Esophagus muscularis mucosa (tissue), 4 donors: ENCODE data around the gene RSPO3. TPM values are rescaled to one million over a fixed set of nuclear protein-coding genes. Genes with fewer than 3 reads are reported as not detected.
"Not testable (repeated sequence)": the region's sequence is repeated elsewhere in the genome, so short reads cannot be mapped to it uniquely, and the experiment has no call there.

Experiments
- DNase-seq: peaks from one replicate; pipeline ENCODE4 v3.0.0-alpha.2; 2017; ENCODE audit errors: extremely low spot score
- H3K27ac ChIP-seq, 4 donors: fragments of 200-600 bp; sonication (generic); replicated peaks in 1 of 4; 1 replicate in 3 of 4; 2 replicates in 1 of 4; pipeline ENCODE4 v1.5.1; 2016 to 2019; ENCODE audit warnings: mild to moderate bottlenecking in 1 of 4
- H3K27me3 ChIP-seq, 4 donors: fragments of 200-600 bp; sonication (generic); one replicate each; pipeline versions ENCODE4 v1.5.1 to v1.6.0; 2016 to 2019
- H3K36me3 ChIP-seq, 4 donors: fragments of 200-600 bp; sonication (generic); one replicate each; pipeline ENCODE4 v1.5.1; 2016 to 2019
- H3K4me1 ChIP-seq, 4 donors: fragments of 200-600 bp; sonication (generic); one replicate each; pipeline ENCODE4 v1.5.1; 2016 to 2019
- H3K4me3 ChIP-seq, 4 donors: fragments of 200-600 bp; sonication (generic); 1 replicate in 2 of 4; 2 replicates in 2 of 4; pipeline ENCODE4 v1.5.1; 2016 to 2019; ENCODE audit warnings: mild to moderate bottlenecking in 4 of 4, moderate library complexity in 1 of 4
- H3K9me3 ChIP-seq, 4 donors: fragments of 200-600 bp; sonication (generic); 1 replicate in 3 of 4; 2 replicates in 1 of 4; pipeline ENCODE4 v1.5.1; 2016 to 2019
- CTCF ChIP-seq, 3 experiments: fragments of 200-600 bp in 2 of 3; fragments of 450-650 bp in 1 of 3; sonication (generic) in 2 of 3; IDR thresholded peaks; one replicate each; pipeline ENCODE4 v1.5.1; 2017 to 2019; ENCODE audit warnings: antibody characterized with exemption in 3 of 3, mild to moderate bottlenecking in 2 of 3, moderate library complexity in 1 of 3
- EP300 ChIP-seq: sonication (generic); formaldehyde crosslinking; IDR thresholded peaks from one replicate; pipeline ENCODE4 v1.6.1; 2017; ENCODE audit warnings: antibody characterized with exemption
- POLR2A ChIP-seq: fragments of 450-650 bp; IDR thresholded peaks from one replicate; pipeline ENCODE4 v1.6.1; 2017; ENCODE audit warnings: antibody characterized with exemption, moderate library complexity, mild to moderate bottlenecking, low read depth
- POLR2AphosphoS5 ChIP-seq, 2 donors: sonication (generic); formaldehyde crosslinking; IDR thresholded peaks; one replicate each; pipeline ENCODE4 v1.6.1; 2017; ENCODE audit warnings: antibody characterized with exemption in 2 of 2
- WGBS: methylation state at CpG from one replicate; pipeline ENCODE4 v1.1.5; 2018; 5-methylcytosine and 5-hydroxymethylcytosine counted together
- intact Hi-C: fragments of 100-400 bp; cut with DNase I; formaldehyde crosslinking; loops from one replicate; pipeline ENCODE4 v1.15.1; 2023
- total RNA-seq, 4 donors: library from RNA; depleted of rRNA; stranded (reverse); fragments of >200 nt; gene quantifications; one replicate each; pipeline versions ENCODE4 v1.1.0 to v1.2.1, GENCODE V29; 2016

Gene RSPO3
- total RNA-seq, 4 donors from 2014 or later: 32.0 to 123 (median 47.7) TPM

- intact Hi-C loops: no loop called here
- Histone ChIP-seq H3K36me3 (no peaks in the 10 kb centered on the region), H3K4me1 (peaks cover 0 to 7% (median 4%) of the 10 kb centered on the region in 4 donors), H3K4me3 (no peak overlapping the region), H3K9me3 (no peaks in the 10 kb centered on the region), H3K27ac (no peak overlapping the region), H3K27me3 (no peaks in the 10 kb centered on the region)
- TF ChIP-seq POLR2AphosphoS5 (IDR thresholded peaks at IDR 0.05): no peak
- no peak for DNase-seq
- 85% methylated on average over 5 of the region's 5 CpGs for WGBS
These were observed 22.3 kb upstream of the RSPO3 start for GRCh38 chr6:127096167-127096566.

DNA sequence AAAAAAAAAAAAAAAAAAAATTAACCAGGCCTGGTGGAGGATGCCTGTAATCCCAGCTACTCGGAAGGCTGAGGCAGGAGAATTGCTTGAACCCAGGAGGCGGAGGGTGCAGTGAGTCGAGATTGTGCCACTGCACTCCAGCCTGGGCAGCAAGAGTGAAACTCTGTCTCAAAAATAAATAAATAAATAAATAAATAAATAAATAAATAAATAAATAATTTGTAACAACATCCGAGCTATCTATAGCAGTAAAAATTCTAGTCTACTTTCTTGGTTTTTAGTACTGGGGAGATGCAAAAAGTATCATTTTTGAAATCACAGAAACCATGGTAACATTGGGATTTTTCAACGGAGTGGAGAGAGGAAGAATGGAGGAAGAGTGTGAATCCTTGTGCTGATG is 21.0 kb upstream of the RSPO3 start:
- H3K27me3 ChIP-seq, intact Hi-C loops, H3K4me3 ChIP-seq, DNase-seq, H3K27ac ChIP-seq, H3K9me3 ChIP-seq, H3K36me3 ChIP-seq: not testable (repeated sequence)
- WGBS: 87% methylated on average over 5 of the region's 5 CpGs
- H3K4me1 ChIP-seq: peaks cover 0 to 20% (median 16%) of the 10 kb centered on the region in 4 donors

GRCh38 chr6:127100510-127101140 is 17.8 kb upstream of the RSPO3 start:
- Histone ChIP-seq H3K4me1 (peaks cover 0 to 35% (median 25%) of the 10 kb centered on the region in 4 donors), H3K4me3 (no peak overlapping the region), H3K27me3 (no peaks in the 10 kb centered on the region), H3K36me3 (no peaks in the 10 kb centered on the region), H3K9me3 (no peaks in the 10 kb centered on the region), H3K27ac (no peak overlapping the region)
- WGBS: 59% methylated on average over 3 of the region's 3 CpGs
- TF ChIP-seq POLR2A (no peak), CTCF (IDR thresholded peaks at IDR 0.05) (peak; percentile 13 to 48 (median 30)), EP300 (no peak), POLR2AphosphoS5 (IDR thresholded peaks at IDR 0.05) (no peak)
- DNase-seq: no peak
- intact Hi-C loops: loop anchor here (10.0 kb wide), 1 partner anchor 336 kb away; no protein-coding TSS in a partner anchor

GRCh38 chr6:127102299-127102698 is 16.2 kb upstream of the RSPO3 start:
- 25% methylated on average over 2 of the region's 2 CpGs for WGBS
- peak overlapping the region; percentile 50 to 62 (median 57) for H3K27ac ChIP-seq
- intact Hi-C loops: loop anchor here (10.0 kb wide), 1 partner anchor 337 kb away; no protein-coding TSS in a partner anchor
- H3K36me3 ChIP-seq: no peaks in the 10 kb centered on the region
- peaks cover 0 to 35% (median 25%) of the 10 kb centered on the region in 4 donors for H3K4me1 ChIP-seq
- H3K9me3 ChIP-seq: no peaks in the 10 kb centered on the region
- TF ChIP-seq POLR2AphosphoS5 (IDR thresholded peaks at IDR 0.05): peak; percentile 67 to 91
- peak; percentile 92 for TF ChIP-seq EP300
- TF ChIP-seq CTCF (IDR thresholded peaks at IDR 0.05): no peak
- TF ChIP-seq POLR2A: no peak
- no peak for DNase-seq
- H3K27me3 ChIP-seq: no peaks in the 10 kb centered on the region
- no peak overlapping the region for H3K4me3 ChIP-seq

- DNase-seq: no peak
- intact Hi-C loops: loop anchor here (10.0 kb wide), 1 partner anchor 338 kb away; no protein-coding TSS in a partner anchor
- Histone ChIP-seq H3K27ac (peak overlapping the region in 3 of 4 donors; percentile 30 to 62 (median 48)), H3K4me1 (peaks cover 0 to 35% (median 25%) of the 10 kb centered on the region in 4 donors), H3K4me3 (no peak overlapping the region), H3K9me3 (no peaks in the 10 kb centered on the region), H3K36me3 (no peaks in the 10 kb centered on the region), H3K27me3 (no peaks in the 10 kb centered on the region)
- TF ChIP-seq POLR2AphosphoS5 (IDR thresholded peaks at IDR 0.05): no peak
- no peak for TF ChIP-seq EP300
- TF ChIP-seq POLR2A: no peak
- no peak for TF ChIP-seq CTCF (IDR thresholded peaks at IDR 0.05)
- 91% methylated on average over 3 of the region's 3 CpGs for WGBS
These were observed 15.6 kb upstream of the RSPO3 start for GRCh38 chr6:127102859-127103258.
